Endothelial cell of umbilical vein (primary cell): ENCODE measurements around the gene BMP8A.

Source experiments
- CTCF ChIP-seq, 2 donors: IDR thresholded peaks; 1 replicate in 1 of 2; 2 replicates in 1 of 2; pipeline ENCODE4 v1.5.1; 2011; ENCODE audit warnings: low read length in 2 of 2, mild to moderate bottlenecking in 2 of 2, moderate library complexity in 2 of 2, control low read depth in 1 of 2, inconsistent platforms in 1 of 2, low read depth in 1 of 2; ENCODE audit not compliant: insufficient read depth in 1 of 2; ENCODE audit errors: extremely low read depth in 1 of 2
- EZH2 ChIP-seq: IDR thresholded peaks from 2 replicates; pipeline ENCODE4 v1.6.1; 2012; ENCODE audit warnings: borderline replicate concordance, low read depth, mild to moderate bottlenecking, moderate library complexity, low read length, inconsistent platforms; ENCODE audit not compliant: severe bottlenecking
- FOS ChIP-seq: IDR thresholded peaks from 2 replicates; pipeline ENCODE4 v1.6.1; 2011; ENCODE audit warnings: mild to moderate bottlenecking, low read length, moderate library complexity, borderline replicate concordance; ENCODE audit not compliant: insufficient read depth
- GATA2 ChIP-seq: IDR thresholded peaks from 2 replicates; pipeline ENCODE4 v1.7.0; 2011; ENCODE audit warnings: low read depth, mild to moderate bottlenecking, moderate library complexity, mixed read lengths, low read length; ENCODE audit not compliant: insufficient read length, insufficient read depth
- JUN ChIP-seq: IDR thresholded peaks from 2 replicates; pipeline ENCODE4 v1.6.1; 2011; ENCODE audit warnings: borderline replicate concordance, low read depth; ENCODE audit not compliant: insufficient read length, insufficient read depth
- MAX ChIP-seq: IDR thresholded peaks from 2 replicates; pipeline ENCODE4 v1.6.1; 2011; ENCODE audit not compliant: insufficient read depth, insufficient read length
- MYC ChIP-seq: IDR thresholded peaks from one replicate; pipeline ENCODE4 v1.6.1; 2011; ENCODE audit warnings: mild to moderate bottlenecking, low read depth, low read length
- POLR2A ChIP-seq: IDR thresholded peaks from 2 replicates; pipeline ENCODE4 v1.6.1; 2012; ENCODE audit warnings: low read depth, mild to moderate bottlenecking, control low read depth, low read length
- POLR2AphosphoS5 ChIP-seq: IDR thresholded peaks from 2 replicates; pipeline ENCODE4 v1.6.1; 2012; ENCODE audit warnings: low read depth, mild to moderate bottlenecking, control low read depth, low read length, moderate library complexity; ENCODE audit not compliant: insufficient read depth

- TF ChIP-seq CTCF (IDR thresholded peaks at IDR 0.05; ENCODE audit: extremely low read depth in 1 of 2, insufficient read depth in 1 of 2, low read depth in 1 of 2, low read length in 2 of 2), result no peak
- no peak for TF ChIP-seq MYC
- no peak for TF ChIP-seq EZH2
- TF ChIP-seq POLR2A, result no peak
- TF ChIP-seq POLR2AphosphoS5, result no peak
- TF ChIP-seq MAX, result no peak
- no peak for TF ChIP-seq GATA2
- no peak for TF ChIP-seq FOS
- no peak for TF ChIP-seq JUN
Measured at GRCh38 chr1:39505289-39505688, 13.9 kb downstream of the BMP8A start.
